ENCODE data around the gene ITGB7. TPM values are rescaled to one million over a fixed set of nuclear protein-coding genes. Genes with fewer than 3 reads are reported as not detected.

Gene ITGB7
- polyA plus RNA-seq, 1 of the 3 experiments (the other 2 are of a cell fraction), result 0.25 TPM

DNA sequence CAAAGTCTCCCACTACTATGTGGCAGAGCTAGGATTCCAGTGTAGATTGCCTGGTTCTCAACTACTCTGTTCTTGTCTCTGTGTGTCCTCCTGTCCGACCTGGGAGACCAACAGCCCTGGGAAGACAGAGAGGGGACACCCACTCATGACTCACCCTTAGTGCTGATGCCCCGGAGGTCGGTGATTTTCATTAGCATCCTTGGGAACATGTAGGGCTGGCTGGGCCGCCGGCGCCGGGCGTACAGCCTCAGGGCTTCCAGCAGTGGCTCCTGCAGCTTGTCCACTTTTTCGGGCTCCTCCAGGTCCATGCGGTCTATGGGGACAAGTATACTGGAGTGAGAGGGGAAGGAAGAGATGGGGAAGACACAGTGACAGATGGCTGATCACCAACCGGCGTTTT is 5.9 kb upstream of the ITGB7 start:
- no peak for DNase-seq
- ChIA-PET CTCF (interaction anchor here (0.7 to 14.8 kb wide), 28 partner anchors 10 to 286 kb away, joined by 3 to 363 read pairs (median 10); partner anchors contain the start of genes CSAD, ESPL1, MAP3K12 and MYG1), POLR2A (no interaction called here)
- TF ChIP-seq, protein P1, sequence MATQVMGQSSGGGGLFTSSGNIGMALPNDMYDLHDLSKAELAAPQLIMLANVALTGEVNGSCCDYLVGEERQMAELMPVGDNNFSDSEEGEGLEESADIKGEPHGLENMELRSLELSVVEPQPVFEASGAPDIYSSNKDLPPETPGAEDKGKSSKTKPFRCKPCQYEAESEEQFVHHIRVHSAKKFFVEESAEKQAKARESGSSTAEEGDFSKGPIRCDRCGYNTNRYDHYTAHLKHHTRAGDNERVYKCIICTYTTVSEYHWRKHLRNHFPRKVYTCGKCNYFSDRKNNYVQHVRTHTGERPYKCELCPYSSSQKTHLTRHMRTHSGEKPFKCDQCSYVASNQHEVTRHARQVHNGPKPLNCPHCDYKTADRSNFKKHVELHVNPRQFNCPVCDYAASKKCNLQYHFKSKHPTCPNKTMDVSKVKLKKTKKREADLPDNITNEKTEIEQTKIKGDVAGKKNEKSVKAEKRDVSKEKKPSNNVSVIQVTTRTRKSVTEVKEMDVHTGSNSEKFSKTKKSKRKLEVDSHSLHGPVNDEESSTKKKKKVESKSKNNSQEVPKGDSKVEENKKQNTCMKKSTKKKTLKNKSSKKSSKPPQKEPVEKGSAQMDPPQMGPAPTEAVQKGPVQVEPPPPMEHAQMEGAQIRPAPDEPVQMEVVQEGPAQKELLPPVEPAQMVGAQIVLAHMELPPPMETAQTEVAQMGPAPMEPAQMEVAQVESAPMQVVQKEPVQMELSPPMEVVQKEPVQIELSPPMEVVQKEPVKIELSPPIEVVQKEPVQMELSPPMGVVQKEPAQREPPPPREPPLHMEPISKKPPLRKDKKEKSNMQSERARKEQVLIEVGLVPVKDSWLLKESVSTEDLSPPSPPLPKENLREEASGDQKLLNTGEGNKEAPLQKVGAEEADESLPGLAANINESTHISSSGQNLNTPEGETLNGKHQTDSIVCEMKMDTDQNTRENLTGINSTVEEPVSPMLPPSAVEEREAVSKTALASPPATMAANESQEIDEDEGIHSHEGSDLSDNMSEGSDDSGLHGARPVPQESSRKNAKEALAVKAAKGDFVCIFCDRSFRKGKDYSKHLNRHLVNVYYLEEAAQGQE (IDR thresholded peaks at IDR 0.05; ENCODE audit: low read depth, low read length), result no peak
- TF ChIP-seq, protein P2, sequence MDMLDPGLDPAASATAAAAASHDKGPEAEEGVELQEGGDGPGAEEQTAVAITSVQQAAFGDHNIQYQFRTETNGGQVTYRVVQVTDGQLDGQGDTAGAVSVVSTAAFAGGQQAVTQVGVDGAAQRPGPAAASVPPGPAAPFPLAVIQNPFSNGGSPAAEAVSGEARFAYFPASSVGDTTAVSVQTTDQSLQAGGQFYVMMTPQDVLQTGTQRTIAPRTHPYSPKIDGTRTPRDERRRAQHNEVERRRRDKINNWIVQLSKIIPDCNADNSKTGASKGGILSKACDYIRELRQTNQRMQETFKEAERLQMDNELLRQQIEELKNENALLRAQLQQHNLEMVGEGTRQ (IDR thresholded peaks at IDR 0.05; ENCODE audit: borderline replicate concordance, low read depth, low read length), result no peak
- TF ChIP-seq RXRA (IDR thresholded peaks at IDR 0.05; ENCODE audit: borderline replicate concordance, low read depth) (no peak), CHD2 (IDR thresholded peaks at IDR 0.05; ENCODE audit: low read length, partially characterized antibody) (no peak), ELF1 (IDR thresholded peaks at IDR 0.05) (no peak), RFX5 (IDR thresholded peaks at IDR 0.05; ENCODE audit: low read length) (no peak), SIN3A (IDR thresholded peaks at IDR 0.05; ENCODE audit: borderline replicate concordance, low read depth, low read length) (no peak)
- TF ChIP-seq, protein P3, sequence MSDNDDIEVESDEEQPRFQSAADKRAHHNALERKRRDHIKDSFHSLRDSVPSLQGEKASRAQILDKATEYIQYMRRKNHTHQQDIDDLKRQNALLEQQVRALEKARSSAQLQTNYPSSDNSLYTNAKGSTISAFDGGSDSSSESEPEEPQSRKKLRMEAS (IDR thresholded peaks at IDR 0.05; ENCODE audit: low read depth), result no peak
- TF ChIP-seq, protein P4, sequence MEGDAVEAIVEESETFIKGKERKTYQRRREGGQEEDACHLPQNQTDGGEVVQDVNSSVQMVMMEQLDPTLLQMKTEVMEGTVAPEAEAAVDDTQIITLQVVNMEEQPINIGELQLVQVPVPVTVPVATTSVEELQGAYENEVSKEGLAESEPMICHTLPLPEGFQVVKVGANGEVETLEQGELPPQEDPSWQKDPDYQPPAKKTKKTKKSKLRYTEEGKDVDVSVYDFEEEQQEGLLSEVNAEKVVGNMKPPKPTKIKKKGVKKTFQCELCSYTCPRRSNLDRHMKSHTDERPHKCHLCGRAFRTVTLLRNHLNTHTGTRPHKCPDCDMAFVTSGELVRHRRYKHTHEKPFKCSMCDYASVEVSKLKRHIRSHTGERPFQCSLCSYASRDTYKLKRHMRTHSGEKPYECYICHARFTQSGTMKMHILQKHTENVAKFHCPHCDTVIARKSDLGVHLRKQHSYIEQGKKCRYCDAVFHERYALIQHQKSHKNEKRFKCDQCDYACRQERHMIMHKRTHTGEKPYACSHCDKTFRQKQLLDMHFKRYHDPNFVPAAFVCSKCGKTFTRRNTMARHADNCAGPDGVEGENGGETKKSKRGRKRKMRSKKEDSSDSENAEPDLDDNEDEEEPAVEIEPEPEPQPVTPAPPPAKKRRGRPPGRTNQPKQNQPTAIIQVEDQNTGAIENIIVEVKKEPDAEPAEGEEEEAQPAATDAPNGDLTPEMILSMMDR (IDR thresholded peaks at IDR 0.05), result no peak
- TF ChIP-seq, protein P5, sequence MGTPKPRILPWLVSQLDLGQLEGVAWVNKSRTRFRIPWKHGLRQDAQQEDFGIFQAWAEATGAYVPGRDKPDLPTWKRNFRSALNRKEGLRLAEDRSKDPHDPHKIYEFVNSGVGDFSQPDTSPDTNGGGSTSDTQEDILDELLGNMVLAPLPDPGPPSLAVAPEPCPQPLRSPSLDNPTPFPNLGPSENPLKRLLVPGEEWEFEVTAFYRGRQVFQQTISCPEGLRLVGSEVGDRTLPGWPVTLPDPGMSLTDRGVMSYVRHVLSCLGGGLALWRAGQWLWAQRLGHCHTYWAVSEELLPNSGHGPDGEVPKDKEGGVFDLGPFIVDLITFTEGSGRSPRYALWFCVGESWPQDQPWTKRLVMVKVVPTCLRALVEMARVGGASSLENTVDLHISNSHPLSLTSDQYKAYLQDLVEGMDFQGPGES (IDR thresholded peaks at IDR 0.05; ENCODE audit: low read depth, low read length), result no peak
- TF ChIP-seq, protein P6, sequence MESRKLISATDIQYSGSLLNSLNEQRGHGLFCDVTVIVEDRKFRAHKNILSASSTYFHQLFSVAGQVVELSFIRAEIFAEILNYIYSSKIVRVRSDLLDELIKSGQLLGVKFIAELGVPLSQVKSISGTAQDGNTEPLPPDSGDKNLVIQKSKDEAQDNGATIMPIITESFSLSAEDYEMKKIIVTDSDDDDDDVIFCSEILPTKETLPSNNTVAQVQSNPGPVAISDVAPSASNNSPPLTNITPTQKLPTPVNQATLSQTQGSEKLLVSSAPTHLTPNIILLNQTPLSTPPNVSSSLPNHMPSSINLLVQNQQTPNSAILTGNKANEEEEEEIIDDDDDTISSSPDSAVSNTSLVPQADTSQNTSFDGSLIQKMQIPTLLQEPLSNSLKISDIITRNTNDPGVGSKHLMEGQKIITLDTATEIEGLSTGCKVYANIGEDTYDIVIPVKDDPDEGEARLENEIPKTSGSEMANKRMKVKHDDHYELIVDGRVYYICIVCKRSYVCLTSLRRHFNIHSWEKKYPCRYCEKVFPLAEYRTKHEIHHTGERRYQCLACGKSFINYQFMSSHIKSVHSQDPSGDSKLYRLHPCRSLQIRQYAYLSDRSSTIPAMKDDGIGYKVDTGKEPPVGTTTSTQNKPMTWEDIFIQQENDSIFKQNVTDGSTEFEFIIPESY (IDR thresholded peaks at IDR 0.05; ENCODE audit: borderline replicate concordance, low read depth), result no peak
- no peaks in the 10 kb centered on the region for H3K27me3 ChIP-seq (ENCODE audit: insufficient read depth)
- peaks cover 5 to 17% of the 10 kb centered on the region in 2 experiments; a peak in 3 of 4 replicates for H3K4me1 ChIP-seq (ENCODE audit: control insufficient read depth in 1 of 2, insufficient read depth in 2 of 2, low read depth in 1 of 2, low read length in 1 of 2)
- peaks cover 13% of the 10 kb centered on the region for H3F3A ChIP-seq (replicated peaks; ENCODE audit: insufficient read depth)
- H3K4me3 ChIP-seq (ENCODE audit: low read depth in 2 of 2, low read length in 1 of 2), result no peak overlapping the region
- WGBS (ENCODE audit: low lambda C conversion rate), result 27% methylated on average over 10 of the region's 12 CpGs
- H3K79me2 ChIP-seq (ENCODE audit: insufficient read depth), result peaks cover 21% of the 10 kb centered on the region
- H3K36me3 ChIP-seq (replicated peaks in 1 of 2; ENCODE audit: control insufficient read depth in 1 of 2, insufficient read depth in 2 of 2, low read length in 1 of 2), result peaks cover 24 to 38% of the 10 kb centered on the region in 2 experiments
- H3K9ac ChIP-seq, result no peak overlapping the region
- H3K4me2 ChIP-seq, result no peak overlapping the region
- no peaks in the 10 kb centered on the region for H3K9me3 ChIP-seq
- H2AFZ ChIP-seq (ENCODE audit: low read depth), result no peak overlapping the region
- H3K9me2 ChIP-seq, result no peaks in the 10 kb centered on the region
- peaks cover 4% of the 10 kb centered on the region; the same call in 1 of the 2 replicates for H4K20me1 ChIP-seq (ENCODE audit: insufficient read depth)
- no peak overlapping the region for H3K27ac ChIP-seq (ENCODE audit: low read depth in 2 of 2, low read length in 1 of 2)
